ACHN (cell line): ENCODE data around the gene CHMP1A.
A peak's percentile ranks its signal among the peaks of the same experiment; 100 is the strongest.
"Not testable (repeated sequence)": the region's sequence is repeated elsewhere in the genome, so short reads cannot be mapped to it uniquely, and the experiment has no call there.

Source experiments
- DNase-seq: peaks from one replicate; pipeline ENCODE4 v3.0.0-alpha.2; 2015
- in situ Hi-C: cut with HindIII; loops from 2 replicates; pipeline ENCODE4 v1.10.0; 2017; ENCODE audit warnings: low sequenced_read_pairs, low pct_ligation_motif_present, low pct_unique_long_range_greater_than_20kb

CHMP1A gene

GRCh38 chr16:89657442-89658220 lies at the start of gene CHMP1A, which contains the start of gene SPATA33:
CHMP1A (minus strand) TSS chr16:89657708; CDS start chr16:89657588, 120 bp downstream.
SPATA33 (plus strand) TSS chr16:89657836; CDS start chr16:89657912, 76 bp downstream.
- DNase-seq, result peak; percentile 93
- in situ Hi-C loops, result no loop called here

GRCh38 chr16:89706518-89707260 lies 49.2 kb upstream of the CHMP1A start:
- in situ Hi-C loops, result no loop called here
- DNase-seq, result no peak

GRCh38 chr16:89705006-89705405 lies 47.5 kb upstream of the CHMP1A start:
- in situ Hi-C loops, result no loop called here
- no peak for DNase-seq

GRCh38 chr16:89704281-89704680 lies 46.8 kb upstream of the CHMP1A start:
- in situ Hi-C loops, result no loop called here
- DNase-seq, result no peak

DNA sequence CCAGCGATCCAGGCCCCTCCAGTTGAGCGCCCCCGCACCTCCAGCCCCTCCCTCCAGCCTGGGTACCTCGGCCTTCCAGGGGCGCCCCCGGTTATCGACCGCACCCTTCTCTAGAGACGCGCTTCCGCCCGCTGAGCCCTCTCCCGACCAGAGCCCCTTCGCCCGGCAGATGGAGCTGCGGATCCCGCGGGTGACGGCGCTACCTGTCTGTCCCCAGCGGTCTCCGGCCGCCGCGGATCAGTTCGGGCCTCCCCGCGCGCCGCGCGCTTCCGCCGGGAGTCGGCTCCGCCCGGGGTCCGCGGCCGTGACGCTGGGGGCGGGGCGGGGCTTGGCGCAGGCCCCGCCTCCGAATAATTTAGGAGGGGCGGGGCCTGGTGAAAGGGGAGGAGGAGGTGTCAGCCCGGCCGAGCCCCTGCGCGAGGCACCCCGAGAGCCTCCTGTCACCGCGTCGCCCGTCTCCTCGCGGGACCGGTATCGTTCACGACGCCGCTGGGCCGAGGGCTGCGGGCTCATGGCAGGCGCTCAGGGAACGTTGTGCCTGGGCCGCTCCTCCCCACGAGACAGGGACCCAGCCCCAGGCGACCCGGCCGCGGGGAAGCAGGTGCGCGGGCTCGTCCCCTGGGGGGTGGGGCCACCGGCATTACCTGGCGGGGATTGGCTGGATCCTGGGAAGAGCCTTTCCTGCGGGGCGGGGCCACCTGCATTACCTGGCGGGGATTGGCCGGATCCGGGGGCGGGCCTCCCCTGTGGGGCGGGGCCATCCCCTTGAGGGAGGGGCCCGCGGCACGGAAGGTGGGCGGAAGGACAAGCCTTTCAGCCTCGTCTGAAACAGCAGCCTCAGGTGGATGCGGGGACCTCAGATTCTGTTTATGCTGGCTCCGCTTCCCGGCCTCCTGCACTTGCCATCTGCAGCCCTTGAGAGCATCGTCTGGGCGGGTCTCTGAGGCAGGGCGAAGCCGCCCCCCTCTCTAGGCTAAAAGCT lies 44.2 kb upstream of the CHMP1A start, which contains the start of gene SPATA2L:
TSS of gene SPATA2L (minus strand) at position 281 of the 982 bp plus-strand sequence. CDS start 473 bp downstream, outside the sequence.
- in situ Hi-C loops, result no loop called here
- peak; percentile 97 for DNase-seq

DNA sequence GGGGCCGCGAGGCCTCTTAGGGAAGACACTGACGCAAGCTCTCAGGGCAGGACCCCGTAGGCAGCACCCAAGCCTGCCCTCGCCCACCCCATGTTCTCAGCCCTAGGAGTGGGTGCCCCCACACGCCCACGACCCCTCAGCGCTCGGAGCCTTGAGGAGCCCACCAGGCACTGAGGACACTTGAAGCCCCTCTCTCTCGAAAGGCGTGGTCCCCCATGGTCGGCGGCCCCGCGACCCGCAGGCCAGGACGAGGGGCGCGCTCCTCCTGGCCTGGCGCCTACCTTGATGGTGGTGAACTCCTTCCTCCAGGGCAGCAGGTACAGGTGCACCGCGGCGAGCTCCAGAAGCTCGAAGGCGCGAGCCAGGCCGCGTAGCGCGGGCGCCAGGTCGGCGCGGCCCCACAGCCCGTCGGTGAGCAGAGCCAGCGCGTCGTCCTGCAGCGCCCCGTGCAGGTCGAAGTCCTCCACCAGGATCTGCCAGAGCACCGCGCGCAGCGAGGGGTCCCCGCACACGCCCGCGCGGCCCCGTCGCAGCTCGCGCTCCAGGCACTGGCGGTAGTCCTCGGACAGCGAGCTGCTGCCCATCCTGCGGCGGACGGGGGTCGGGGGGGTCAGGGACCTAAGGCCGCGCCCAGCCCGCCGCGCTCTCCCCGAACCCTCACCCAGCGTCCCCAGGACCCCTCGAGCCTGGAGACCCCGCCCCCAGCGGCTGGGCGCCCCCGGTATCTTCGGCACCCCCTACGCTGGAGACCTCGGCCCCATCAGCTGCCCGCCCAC lies 43.3 kb upstream of the CHMP1A start:
- DNase-seq, result peak; percentile 86
- in situ Hi-C loops, result no loop called here

DNA sequence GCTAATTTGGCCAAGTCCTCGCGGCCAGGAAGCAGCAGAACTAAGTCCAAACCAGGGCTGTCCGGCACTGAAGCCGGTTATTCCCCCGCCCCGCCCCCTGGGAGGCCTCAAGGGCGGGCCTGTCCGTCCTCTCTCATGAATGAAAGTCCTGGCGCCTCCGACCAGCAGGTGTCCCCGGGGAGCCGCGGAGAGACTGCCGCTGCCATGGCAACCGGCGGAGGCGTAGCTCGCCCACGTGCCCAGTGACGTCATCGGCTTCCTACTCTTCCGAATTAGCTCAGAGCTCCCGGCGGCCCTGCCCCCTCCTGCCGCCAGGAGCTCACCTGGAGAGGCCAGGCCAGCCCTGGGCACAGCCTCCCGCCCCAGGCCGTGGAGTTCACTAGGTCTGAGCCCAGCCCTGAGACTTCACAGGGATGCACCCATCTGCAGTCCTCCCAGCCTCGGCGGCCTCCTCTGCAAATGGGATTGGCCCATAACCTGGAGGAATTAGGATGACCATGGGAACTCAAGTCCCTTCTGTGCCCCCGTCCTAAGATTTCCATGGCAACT lies 42.7 kb upstream of the CHMP1A start:
- in situ Hi-C loops, result no loop called here
- DNase-seq, result peak; percentile 100

- in situ Hi-C loops, result not testable (repeated sequence)
These were observed 42.2 kb upstream of the CHMP1A start for GRCh38 chr16:89699629-89700099.

GRCh38 chr16:89698717-89699116 lies 41.2 kb upstream of the CHMP1A start:
- in situ Hi-C loops, DNase-seq: not testable (repeated sequence)

More at GRCh38 chr16:89699629-89700099, 42.2 kb upstream of the CHMP1A start:
- not testable (repeated sequence) for DNase-seq

GRCh38 chr16:89697616-89698331 lies 40.3 kb upstream of the CHMP1A start:
- DNase-seq, result no peak
- in situ Hi-C loops, result no loop called here

DNA sequence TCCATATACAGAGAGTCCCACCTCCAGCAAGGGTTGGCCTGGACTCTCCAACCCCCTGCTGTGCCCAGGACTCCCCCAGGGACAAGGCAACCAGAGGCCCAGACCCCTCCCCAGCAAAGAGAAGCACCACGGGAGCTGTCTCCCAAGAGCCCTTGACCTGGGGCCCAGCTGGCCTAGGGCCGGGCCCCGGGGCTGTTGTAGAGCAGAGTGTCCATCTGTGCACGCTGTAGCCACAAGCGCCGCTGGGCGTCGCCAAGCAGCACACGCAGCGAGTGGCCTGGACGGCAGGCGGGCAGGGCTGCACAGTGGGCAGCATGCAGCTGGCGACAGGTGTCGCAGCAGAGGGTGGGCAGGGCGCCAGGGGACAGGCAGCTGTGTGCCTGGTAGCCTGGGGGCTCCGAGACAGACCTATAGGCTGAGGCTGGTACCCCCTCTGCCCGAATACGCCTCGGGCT lies 39.7 kb upstream of the CHMP1A start:
- in situ Hi-C loops, result no loop called here
- DNase-seq, result no peak

GRCh38 chr16:89696670-89697128 lies 39.2 kb upstream of the CHMP1A start:
- DNase-seq, result no peak
- in situ Hi-C loops, result no loop called here

DNA sequence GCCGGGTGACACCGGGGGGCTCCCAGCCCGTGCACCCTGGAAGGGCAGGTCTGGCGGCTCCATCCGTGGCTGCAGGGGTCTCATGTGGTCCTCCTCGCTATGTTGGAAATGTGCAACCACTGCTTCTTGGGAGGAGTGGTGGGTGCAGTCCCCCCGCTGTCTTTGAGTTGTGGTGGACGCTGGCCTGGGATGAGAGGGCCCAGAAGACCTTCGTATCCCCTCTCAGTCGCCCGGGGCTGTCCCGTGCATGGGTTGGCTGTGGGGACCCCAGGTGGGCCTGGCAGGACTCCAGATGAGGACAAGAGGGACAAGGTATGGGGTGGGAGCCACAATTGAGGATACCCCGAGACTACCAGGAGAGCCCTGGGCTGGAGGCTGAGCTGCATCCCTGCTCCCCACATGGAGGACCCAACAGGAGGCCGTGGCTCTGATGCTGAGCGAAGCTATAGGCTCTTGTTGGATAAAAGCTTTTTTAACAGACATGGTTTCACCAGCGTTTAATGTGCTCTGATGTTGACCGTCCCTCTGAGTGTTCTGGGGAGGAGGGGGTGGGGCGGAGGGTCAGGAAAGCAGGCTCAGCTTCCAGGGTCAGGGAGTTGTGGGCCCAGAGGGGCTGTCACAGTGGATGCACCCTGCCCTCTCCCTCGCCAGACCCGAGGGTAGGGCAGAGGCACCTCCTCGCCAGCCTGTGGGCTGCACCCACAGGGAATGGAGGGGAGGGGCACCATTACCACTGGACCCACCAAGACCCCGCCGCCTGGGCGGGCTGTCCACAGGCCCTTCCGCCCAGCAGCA lies 38.6 kb upstream of the CHMP1A start:
- in situ Hi-C loops, result no loop called here

GRCh38 chr16:89695086-89695874 lies 37.8 kb upstream of the CHMP1A start:
- DNase-seq, result no peak
- in situ Hi-C loops, result no loop called here

More for the DNA sequence above, 38.6 kb upstream of the CHMP1A start:
- no peak for DNase-seq

- in situ Hi-C loops, DNase-seq: not testable (repeated sequence)
These were observed 37.2 kb upstream of the CHMP1A start for GRCh38 chr16:89694784-89695085.
